Stimulated activated effector memory CD8-positive, alpha-beta T cell treated with anti-CD3 and anti-CD28 coated beads, Interleukin-12 subunit alpha, Interleukin-12 subunit beta, amount 100 ng/mL, for 72 hours (primary cell): ENCODE data around the gene PREX1.
"Not testable (repeated sequence)": the region's sequence is repeated elsewhere in the genome, so short reads cannot be mapped to it uniquely, and the experiment has no call there.

ENCODE experiments used
- ATAC-seq: fragments of 150-1000 bp; cut with Tn5 transposase; 2 replicates; pipeline ENCODE4 v1.10.0; 2021
- DNase-seq, 2 donors: peaks; one replicate each; pipeline ENCODE4 v3.0.0; 2021 to 2022; ENCODE audit warnings: low spot score in 2 of 2
- H3K27ac Mint-ChIP-seq: one replicate; pipeline ENCODE4 v1.8.0; 2022; ENCODE audit warnings: mild to moderate bottlenecking, mixed read lengths
- H3K36me3 Mint-ChIP-seq: one replicate; pipeline ENCODE4 v1.8.0; 2022; ENCODE audit warnings: mild to moderate bottlenecking, mixed read lengths
- H3K4me1 Mint-ChIP-seq: one replicate; pipeline ENCODE4 v1.8.0; 2022; ENCODE audit warnings: mixed read lengths
- H3K4me3 Mint-ChIP-seq: one replicate; pipeline ENCODE4 v1.8.0; 2022; ENCODE audit warnings: mild to moderate bottlenecking, mixed read lengths
- H3K9me3 Mint-ChIP-seq: one replicate; pipeline ENCODE4 v1.8.0; 2022; ENCODE audit warnings: mixed read lengths

Gene PREX1

DNA sequence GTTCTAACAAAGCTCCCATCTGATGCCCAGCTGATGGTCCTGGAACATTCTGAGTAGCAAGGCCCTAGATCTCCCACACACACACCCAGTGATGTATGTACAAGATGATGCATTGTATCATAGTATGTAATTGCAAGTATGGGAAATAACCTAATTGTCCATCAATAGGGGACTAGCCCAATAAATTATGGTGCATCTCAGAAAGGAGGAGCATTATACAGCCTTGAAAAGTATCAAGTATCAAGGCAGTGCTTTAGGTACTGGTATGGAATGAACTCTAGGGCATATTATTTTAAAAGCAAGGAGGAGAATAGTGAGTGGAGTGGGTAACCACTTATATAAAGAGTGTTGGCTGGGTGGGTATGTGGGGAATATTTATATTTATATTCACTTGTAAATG, 24.8 kb upstream of the PREX1 start:
- peaks cover 4% of the 10 kb centered on the region for H3K4me1 Mint-ChIP-seq
- ATAC-seq (no peak), DNase-seq (no peak)
- H3K9me3 Mint-ChIP-seq: peaks cover 6% of the 10 kb centered on the region
- H3K36me3 Mint-ChIP-seq: no peaks in the 10 kb centered on the region
- no peak overlapping the region for H3K27ac Mint-ChIP-seq
- H3K4me3 Mint-ChIP-seq: no peak overlapping the region

GRCh38 chr20:48851579-48851978, 23.8 kb upstream of the PREX1 start:
- H3K27ac Mint-ChIP-seq: no peak overlapping the region
- ATAC-seq (no peak), DNase-seq (no peak)
- H3K9me3 Mint-ChIP-seq: peaks cover 6% of the 10 kb centered on the region
- H3K4me3 Mint-ChIP-seq: no peak overlapping the region
- peaks cover 14% of the 10 kb centered on the region for H3K4me1 Mint-ChIP-seq
- no peaks in the 10 kb centered on the region for H3K36me3 Mint-ChIP-seq

- H3K27ac Mint-ChIP-seq: no peak overlapping the region
- peaks cover 6% of the 10 kb centered on the region for H3K9me3 Mint-ChIP-seq
- DNase-seq (no peak), ATAC-seq (no peak)
- H3K4me3 Mint-ChIP-seq: no peak overlapping the region
- H3K36me3 Mint-ChIP-seq: no peaks in the 10 kb centered on the region
- peaks cover 20% of the 10 kb centered on the region for H3K4me1 Mint-ChIP-seq
Observed at GRCh38 chr20:48850977-48851299, 23.1 kb upstream of the PREX1 start.

GRCh38 chr20:48850257-48850976, 22.6 kb upstream of the PREX1 start:
- Mint-ChIP-seq H3K36me3 (no peaks in the 10 kb centered on the region), H3K9me3 (peaks cover 6% of the 10 kb centered on the region), H3K4me1 (peaks cover 20% of the 10 kb centered on the region), H3K27ac (peak overlapping the region; percentile 78), H3K4me3 (no peak overlapping the region)
- ATAC-seq (no peak), DNase-seq (no peak)

DNA sequence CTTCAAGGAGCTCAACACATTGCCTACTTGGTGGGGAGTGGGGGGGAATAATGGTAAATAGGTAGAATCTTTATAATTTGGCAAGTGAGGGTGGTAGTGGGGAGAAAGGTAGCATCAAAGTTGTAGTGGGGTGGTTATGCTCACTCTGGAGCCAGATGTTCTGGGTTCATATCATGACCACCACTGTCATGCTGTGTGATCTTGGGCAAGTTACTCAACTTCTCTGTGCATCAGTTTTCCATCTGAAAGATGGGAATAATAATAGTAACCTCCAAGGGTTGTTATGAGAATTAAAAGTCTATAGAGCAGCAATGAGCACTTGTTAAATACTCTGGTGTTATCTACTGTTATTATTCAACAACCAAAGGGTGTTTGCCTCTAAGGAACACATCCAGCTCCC, 22.0 kb upstream of the PREX1 start:
- peaks cover 20% of the 10 kb centered on the region for H3K4me1 Mint-ChIP-seq
- no peak overlapping the region for H3K4me3 Mint-ChIP-seq
- ATAC-seq: no peak
- H3K36me3 Mint-ChIP-seq: no peaks in the 10 kb centered on the region
- peaks cover 6% of the 10 kb centered on the region for H3K9me3 Mint-ChIP-seq
- H3K27ac Mint-ChIP-seq: peak overlapping the region; percentile 78
- no peak for DNase-seq

DNA sequence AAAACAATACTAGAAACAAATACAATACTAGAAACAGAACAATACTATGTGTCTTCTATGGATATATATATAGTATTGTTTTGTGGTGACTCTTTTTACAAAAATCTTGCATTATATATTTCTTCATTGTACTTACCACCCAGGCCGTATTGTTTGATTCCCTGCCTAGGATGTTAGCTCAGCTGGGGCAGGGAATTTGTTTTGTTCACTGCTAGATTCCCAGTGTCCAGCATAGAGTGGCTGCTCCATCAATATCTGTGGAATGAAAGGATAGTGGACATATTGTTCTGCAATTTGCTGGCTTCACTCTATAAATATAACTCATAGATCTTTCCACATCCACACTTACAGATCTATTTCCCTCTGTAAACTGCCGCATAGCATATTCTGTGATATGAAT, 21.5 kb upstream of the PREX1 start:
- no peak overlapping the region for H3K4me3 Mint-ChIP-seq
- H3K9me3 Mint-ChIP-seq: peaks cover 6% of the 10 kb centered on the region

DNA sequence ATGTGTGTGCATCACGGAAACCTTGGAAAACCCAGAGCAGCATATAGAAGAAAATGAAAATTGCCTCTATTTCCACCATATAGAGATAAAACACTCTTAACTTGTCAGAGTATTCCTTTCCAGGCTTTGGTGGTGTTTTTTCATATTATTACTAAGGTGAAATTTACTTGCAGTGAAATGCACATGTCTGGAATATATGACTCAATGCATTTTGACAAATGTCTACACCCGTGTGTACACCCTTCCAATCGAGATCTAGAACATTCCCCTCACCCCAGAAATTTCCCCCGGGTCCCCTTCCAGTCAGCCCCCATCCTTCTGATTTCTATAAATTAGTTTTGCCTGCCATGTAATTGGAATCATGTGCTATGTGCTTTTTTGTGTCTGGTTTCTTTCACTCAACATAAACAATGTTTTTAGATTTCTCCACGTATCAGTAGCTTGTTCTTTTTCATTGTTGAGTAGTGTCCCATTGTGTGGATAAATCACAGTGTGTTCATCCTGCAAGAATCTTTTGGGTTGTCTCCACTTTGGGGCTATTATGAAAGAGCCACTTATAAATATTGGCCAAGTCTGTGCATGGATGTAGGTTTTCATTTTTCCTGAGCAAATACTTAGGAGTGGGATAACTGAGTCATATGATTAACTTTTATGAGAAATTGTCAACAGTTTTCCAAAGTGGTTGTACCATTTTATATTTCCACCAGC, 19.9 kb upstream of the PREX1 start:
- H3K27ac Mint-ChIP-seq: peak overlapping the region; percentile 77
- no peaks in the 10 kb centered on the region for H3K36me3 Mint-ChIP-seq
- H3K4me1 Mint-ChIP-seq: peaks cover 20% of the 10 kb centered on the region
- no peak for DNase-seq
- peaks cover 1% of the 10 kb centered on the region for H3K9me3 Mint-ChIP-seq
- no peak for ATAC-seq
- H3K4me3 Mint-ChIP-seq: no peak overlapping the region

More for the DNA sequence above, 21.5 kb upstream of the PREX1 start:
- Mint-ChIP-seq H3K27ac (peak overlapping the region; percentile 78), H3K36me3 (no peaks in the 10 kb centered on the region), H3K4me1 (peaks cover 20% of the 10 kb centered on the region)
- DNase-seq (no peak), ATAC-seq (no peak)

DNA sequence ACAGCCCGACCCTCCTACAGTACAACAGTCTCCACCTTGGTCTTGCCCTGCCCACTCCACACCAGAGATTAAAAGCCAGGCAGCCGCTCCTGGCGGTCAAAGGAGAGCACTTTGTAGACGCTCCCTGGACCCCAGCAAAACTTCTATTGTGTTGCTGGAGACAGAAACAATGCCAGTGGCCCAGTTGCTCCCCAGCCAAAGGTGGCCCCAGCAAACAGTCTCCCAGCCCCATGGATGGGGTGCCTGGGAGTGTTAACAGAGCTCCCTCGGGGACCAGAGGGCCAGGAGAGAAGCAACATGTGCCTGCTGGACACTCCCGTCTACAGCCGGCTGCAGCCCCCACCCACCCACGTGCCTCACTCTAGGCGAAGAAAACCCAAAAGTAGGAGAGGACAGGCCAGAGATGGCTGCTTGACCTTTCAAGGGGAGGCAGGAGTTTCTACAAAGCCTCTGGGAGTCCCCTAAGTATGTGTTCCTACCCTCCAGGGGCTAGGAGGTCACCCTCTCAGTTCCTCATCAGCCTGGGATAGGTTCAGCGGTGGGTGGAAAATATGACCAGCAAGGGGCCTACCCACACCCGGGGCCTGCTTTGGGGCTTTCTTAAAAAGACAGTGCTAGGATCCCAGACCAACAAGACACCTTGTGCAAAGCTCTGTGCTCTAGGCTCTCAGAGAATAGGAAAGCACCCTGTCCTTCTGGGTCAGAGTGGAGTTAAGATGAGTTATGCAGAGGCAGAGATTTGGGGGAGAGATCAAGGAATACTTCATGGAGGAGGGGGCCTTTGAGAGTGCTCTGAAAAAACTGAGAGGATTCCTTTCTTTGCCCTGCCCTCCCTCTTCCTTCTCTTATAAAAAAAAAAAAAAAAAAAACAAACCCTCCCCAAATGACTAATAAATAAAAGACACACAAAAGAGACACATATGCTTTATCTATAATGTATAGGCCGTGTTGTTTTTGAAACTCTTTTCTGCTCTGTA, 19.0 kb upstream of the PREX1 start:
- H3K4me3 Mint-ChIP-seq: peak overlapping the region; percentile 32
- ATAC-seq (peak; percentile 99), DNase-seq (peak; percentile 29 to 60)
- H3K9me3 Mint-ChIP-seq: no peaks in the 10 kb centered on the region
- no peaks in the 10 kb centered on the region for H3K36me3 Mint-ChIP-seq
- H3K27ac Mint-ChIP-seq: peak overlapping the region; percentile 77
- H3K4me1 Mint-ChIP-seq: peaks cover 20% of the 10 kb centered on the region

DNA sequence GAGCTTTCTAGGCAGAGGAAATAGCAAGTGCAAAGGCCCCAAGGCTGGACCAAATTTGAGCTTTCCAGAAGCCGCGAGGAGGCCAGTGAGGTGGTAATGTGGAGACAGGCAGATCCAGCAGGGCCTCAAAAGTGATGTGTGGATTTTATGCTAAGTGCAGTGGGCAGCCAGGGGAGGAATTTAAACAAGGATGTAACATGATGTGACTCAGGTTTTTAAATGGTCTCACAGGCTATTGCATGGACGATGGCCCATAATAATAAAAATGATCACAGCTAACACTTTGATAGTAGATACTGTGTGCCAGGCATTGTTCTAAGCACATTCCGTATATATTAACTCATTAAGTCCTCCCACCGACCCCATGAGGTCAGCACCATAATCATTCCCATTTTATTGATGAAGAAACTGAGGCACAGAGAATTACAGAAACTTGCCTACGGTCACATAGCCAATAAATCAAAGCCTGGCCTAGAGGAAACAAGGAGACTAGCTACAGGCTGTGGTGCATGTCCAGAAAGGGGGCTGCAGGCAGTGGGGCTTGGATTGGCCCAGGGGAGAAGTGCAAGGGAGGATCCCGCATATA, 18.0 kb upstream of the PREX1 start:
- peak overlapping the region; percentile 77 for H3K27ac Mint-ChIP-seq
- DNase-seq (no peak), ATAC-seq (no peak)
- H3K9me3 Mint-ChIP-seq: no peaks in the 10 kb centered on the region
- H3K4me1 Mint-ChIP-seq: peaks cover 20% of the 10 kb centered on the region
- no peaks in the 10 kb centered on the region for H3K36me3 Mint-ChIP-seq
- H3K4me3 Mint-ChIP-seq: peak overlapping the region; percentile 32

DNA sequence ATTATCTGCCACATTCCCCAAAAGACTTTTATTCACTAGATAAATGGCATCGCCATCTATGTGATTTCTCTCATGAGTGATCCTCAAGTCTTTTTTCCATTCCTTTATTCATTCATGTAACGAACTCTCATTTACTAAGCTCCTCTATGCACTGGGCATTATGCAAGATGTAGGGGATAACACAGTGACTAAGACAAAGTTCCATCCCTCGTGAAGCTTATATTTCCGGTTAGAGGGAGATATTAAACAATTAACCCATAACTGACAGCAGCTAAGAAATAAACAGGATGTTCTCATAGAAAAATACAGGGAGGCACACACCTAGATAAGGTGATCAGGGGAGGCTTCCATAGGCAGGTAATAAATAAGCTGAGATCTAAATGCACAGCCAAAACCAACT, 17.2 kb upstream of the PREX1 start:
- H3K9me3 Mint-ChIP-seq: no peaks in the 10 kb centered on the region
- peaks cover 20% of the 10 kb centered on the region for H3K4me1 Mint-ChIP-seq
- no peak for DNase-seq
- no peak overlapping the region for H3K4me3 Mint-ChIP-seq
- ATAC-seq: no peak
- no peaks in the 10 kb centered on the region for H3K36me3 Mint-ChIP-seq
- no peak overlapping the region for H3K27ac Mint-ChIP-seq

DNA sequence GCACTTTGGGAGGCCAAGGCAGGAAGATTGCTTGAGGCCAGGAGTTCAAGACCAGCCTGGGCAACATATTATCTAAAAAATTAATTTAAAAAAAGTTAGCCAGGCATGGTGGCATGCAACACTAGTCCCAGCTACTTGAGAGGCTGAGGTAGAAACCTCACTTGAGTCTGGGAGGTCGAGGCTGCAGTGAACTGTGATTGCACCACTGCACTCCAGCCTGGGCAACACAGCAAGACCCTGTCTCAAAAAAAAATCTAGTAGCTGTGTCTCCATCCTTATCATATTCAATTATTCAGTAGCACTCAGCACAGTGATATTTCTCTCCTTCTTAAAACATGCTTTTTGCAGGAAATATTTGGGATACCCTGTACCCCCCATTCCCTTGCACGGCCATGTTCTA, 16.1 kb upstream of the PREX1 start:
- DNase-seq, H3K4me3 Mint-ChIP-seq, H3K27ac Mint-ChIP-seq, H3K36me3 Mint-ChIP-seq, H3K9me3 Mint-ChIP-seq, ATAC-seq: not testable (repeated sequence)
- peaks cover 20% of the 10 kb centered on the region for H3K4me1 Mint-ChIP-seq

- Mint-ChIP-seq H3K4me3 (no peak overlapping the region), H3K27ac (no peak overlapping the region), H3K9me3 (no peaks in the 10 kb centered on the region), H3K36me3 (no peaks in the 10 kb centered on the region), H3K4me1 (peaks cover 20% of the 10 kb centered on the region)
- DNase-seq (no peak), ATAC-seq (no peak)
Observed at GRCh38 chr20:48843057-48843806, 15.4 kb upstream of the PREX1 start.

- no peaks in the 10 kb centered on the region for H3K9me3 Mint-ChIP-seq
- no peak overlapping the region for H3K27ac Mint-ChIP-seq
- H3K4me1 Mint-ChIP-seq: peaks cover 10% of the 10 kb centered on the region
- ATAC-seq (no peak), DNase-seq (no peak)
- no peak overlapping the region for H3K4me3 Mint-ChIP-seq
- H3K36me3 Mint-ChIP-seq: no peaks in the 10 kb centered on the region
Observed at GRCh38 chr20:48841875-48842529, 14.2 kb upstream of the PREX1 start.

GRCh38 chr20:48841196-48841874, 13.5 kb upstream of the PREX1 start:
- no peaks in the 10 kb centered on the region for H3K9me3 Mint-ChIP-seq
- no peak overlapping the region for H3K27ac Mint-ChIP-seq
- H3K4me3 Mint-ChIP-seq: no peak overlapping the region
- peaks cover 3% of the 10 kb centered on the region for H3K4me1 Mint-ChIP-seq
- DNase-seq: no peak
- H3K36me3 Mint-ChIP-seq: no peaks in the 10 kb centered on the region
- no peak for ATAC-seq
